Spleen (tissue), 11 donors: ENCODE results near the gene UPK1A. TPM values are rescaled to one million over a fixed set of nuclear protein-coding genes. Genes with fewer than 3 reads are reported as not detected.

ENCODE experiments used
- DNase-seq: peaks from one replicate; pipeline ENCODE4 v3.0.0-alpha.2; 2020
- H3K27ac ChIP-seq, 8 donors: fragments of 200-600 bp; sonication (generic) in 7 of 8; 1 replicate in 4 of 8; 2 replicates in 4 of 8; pipeline versions ENCODE4 v1.5.0 to v1.8.0; 2016 to 2021; ENCODE audit warnings: inconsistent platforms in 4 of 8, mild to moderate bottlenecking in 4 of 8, moderate library complexity in 1 of 8
- H3K27me3 ChIP-seq, 7 donors: fragments of 200-600 bp; sonication (generic) in 6 of 7; replicated peaks in 1 of 7; 1 replicate in 4 of 7; 2 replicates in 3 of 7; pipeline versions ENCODE4 v1.5.0 to v1.8.0; 2016 to 2021; ENCODE audit warnings: inconsistent platforms in 3 of 7, mild to moderate bottlenecking in 1 of 7
- H3K36me3 ChIP-seq, 6 donors: fragments of 200-600 bp; sonication (generic) in 5 of 6; 1 replicate in 4 of 6; 2 replicates in 2 of 6; pipeline versions ENCODE4 v1.5.0 to v1.8.0; 2016 to 2021; ENCODE audit warnings: inconsistent platforms in 2 of 6
- H3K4me1 ChIP-seq, 6 donors: fragments of 200-600 bp; sonication (generic) in 5 of 6; 1 replicate in 3 of 6; 2 replicates in 3 of 6; pipeline versions ENCODE4 v1.5.0 to v1.8.0; 2016 to 2021; ENCODE audit warnings: inconsistent platforms in 3 of 6
- H3K4me3 ChIP-seq, 8 donors: fragments of 200-600 bp; sonication (generic) in 7 of 8; 1 replicate in 4 of 8; 2 replicates in 4 of 8; pipeline versions ENCODE4 v1.5.0 to v1.8.0; 2016 to 2021; ENCODE audit warnings: inconsistent platforms in 4 of 8, mild to moderate bottlenecking in 4 of 8, moderate library complexity in 2 of 8
- H3K9me3 ChIP-seq, 8 donors: fragments of 200-600 bp; sonication (generic) in 7 of 8; 1 replicate in 4 of 8; 2 replicates in 4 of 8; pipeline versions ENCODE4 v1.5.0 to v1.8.0; 2016 to 2021; ENCODE audit warnings: inconsistent platforms in 4 of 8
- POLR2A ChIP-seq, 3 donors: fragments of 450-650 bp; IDR thresholded peaks; one replicate each; pipeline ENCODE4 v1.5.1; 2017; ENCODE audit warnings: antibody characterized with exemption in 3 of 3, mild to moderate bottlenecking in 1 of 3
- POLR2AphosphoS5 ChIP-seq, 3 donors: sonication (generic); formaldehyde crosslinking; IDR thresholded peaks; one replicate each; pipeline ENCODE4 v1.5.1; 2017; ENCODE audit warnings: antibody characterized with exemption in 3 of 3
- WGBS, 5 donors: extraction: QIAGEN DNeasy Blood & Tissue Kit in 3 of 5; methylation state at CpG; one replicate each; pipeline versions ENCODE4 v1.1.5 to v1.1.7; 2013 to 2018; 5-methylcytosine and 5-hydroxymethylcytosine counted together
- intact Hi-C: fragments of 100-400 bp; cut with DNase I; formaldehyde crosslinking; loops from one replicate; pipeline ENCODE4 v1.15.0; 2023; ENCODE audit warnings: low total_unique reads
- polyA plus RNA-seq, 3 donors: library from polyadenylated mRNA; stranded (reverse); fragments of 200-250 nt; gene quantifications; one replicate each; pipeline ENCODE4 v1.2.1, GENCODE V29; 2013
- total RNA-seq, 7 donors: library from RNA; depleted of rRNA in 3 of 7; stranded (reverse); fragments of >200 nt in 3 of 7; fragmentation: NEBNext Ultra II Directional in 4 of 7; extraction: Animal tissue kit (Norgen Biotek cat#: 25700) in 4 of 7; gene quantifications; one replicate each; pipeline versions ENCODE4 v1.1.0 to v1.2.1, GENCODE V29; 2016 to 2021
- TF ChIP-seq, protein P1 (sequence below), 11 experiments: fragments of 200-600 bp in 7 of 11; fragments of 450-650 bp in 4 of 11; sonication (generic) in 4 of 11; IDR thresholded peaks in 8 of 11; conservative IDR thresholded peaks in 3 of 11; 1 replicate in 7 of 11; 2 replicates in 4 of 11; pipeline versions ENCODE4 v1.4.0 to v1.8.0; 2016 to 2021; ENCODE audit warnings: antibody characterized with exemption in 11 of 11, inconsistent platforms in 4 of 11, mild to moderate bottlenecking in 1 of 11
- donor health status: healthy with polysubstance abuse.
- donor health status: DM: no; HTN: no; CAD: no; lungs with moderate emphysema.
- donor health status: DM: no; HTN: no; CAD: no.
- donor health status: Bipolar disorder and iron deficiency.
- donor health status: healthy.
- donor health status: DM: no; HTN: no; CAD: no.
- donor health status: DM: yes; HTN: yes; CAD: no.

The UPK1A gene
- total and polyA plus RNA-seq, 10 donors = 0.11 TPM; not detected in 9

GRCh38 chr19:35714601-35715354, 48.5 kb downstream of the UPK1A start:
- TF ChIP-seq POLR2AphosphoS5 (IDR thresholded peaks at IDR 0.05) (no peak), POLR2A (IDR thresholded peaks at IDR 0.05) (no peak)
- TF ChIP-seq, protein P1, sequence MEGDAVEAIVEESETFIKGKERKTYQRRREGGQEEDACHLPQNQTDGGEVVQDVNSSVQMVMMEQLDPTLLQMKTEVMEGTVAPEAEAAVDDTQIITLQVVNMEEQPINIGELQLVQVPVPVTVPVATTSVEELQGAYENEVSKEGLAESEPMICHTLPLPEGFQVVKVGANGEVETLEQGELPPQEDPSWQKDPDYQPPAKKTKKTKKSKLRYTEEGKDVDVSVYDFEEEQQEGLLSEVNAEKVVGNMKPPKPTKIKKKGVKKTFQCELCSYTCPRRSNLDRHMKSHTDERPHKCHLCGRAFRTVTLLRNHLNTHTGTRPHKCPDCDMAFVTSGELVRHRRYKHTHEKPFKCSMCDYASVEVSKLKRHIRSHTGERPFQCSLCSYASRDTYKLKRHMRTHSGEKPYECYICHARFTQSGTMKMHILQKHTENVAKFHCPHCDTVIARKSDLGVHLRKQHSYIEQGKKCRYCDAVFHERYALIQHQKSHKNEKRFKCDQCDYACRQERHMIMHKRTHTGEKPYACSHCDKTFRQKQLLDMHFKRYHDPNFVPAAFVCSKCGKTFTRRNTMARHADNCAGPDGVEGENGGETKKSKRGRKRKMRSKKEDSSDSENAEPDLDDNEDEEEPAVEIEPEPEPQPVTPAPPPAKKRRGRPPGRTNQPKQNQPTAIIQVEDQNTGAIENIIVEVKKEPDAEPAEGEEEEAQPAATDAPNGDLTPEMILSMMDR (IDR thresholded peaks at IDR 0.05 in 8 of 11, conservative IDR thresholded peaks at IDR 0.05 in 3 of 11) = peak in 2 of 11 experiments; percentile 5 to 9
- peak overlapping the region in 4 of 8 donors; percentile 65 to 98 (median 96) for H3K27ac ChIP-seq
- H3K9me3 ChIP-seq = no peaks in the 10 kb centered on the region
- H3K4me3 ChIP-seq = peak overlapping the region in 3 of 8 donors; percentile 2 to 87 (median 21)
- no peak for DNase-seq
- intact Hi-C loops = loop anchor here (10.0 kb wide), 1 partner anchor 160 kb away; no protein-coding TSS in a partner anchor
- H3K4me1 ChIP-seq = peaks cover 30 to 87% (median 71%) of the 10 kb centered on the region in 6 donors
- peaks cover 0 to 5% (median 2%) of the 10 kb centered on the region in 6 donors for H3K36me3 ChIP-seq
- H3K27me3 ChIP-seq = no peaks in the 10 kb centered on the region
- WGBS, 5 donors = 64 to 80% (median 68%) methylated on average over 11 to 14 of the region's 14 CpGs

- Histone ChIP-seq H3K36me3 (peaks cover 0 to 11% (median 8%) of the 10 kb centered on the region in 6 donors), H3K27me3 (no peaks in the 10 kb centered on the region), H3K4me3 (peak overlapping the region in 5 of 8 donors; percentile 75 to 97 (median 94)), H3K27ac (peak overlapping the region in 5 of 8 donors; percentile 89 to 98 (median 96)), H3K9me3 (no peaks in the 10 kb centered on the region), H3K4me1 (peaks cover 32 to 89% (median 75%) of the 10 kb centered on the region in 6 donors)
- TF ChIP-seq POLR2AphosphoS5 (IDR thresholded peaks at IDR 0.05) (no peak), POLR2A (IDR thresholded peaks at IDR 0.05) (no peak)
- TF ChIP-seq, protein P1 (IDR thresholded peaks at IDR 0.05 in 8 of 11, conservative IDR thresholded peaks at IDR 0.05 in 3 of 11) = no peak
- 81 to 92% (median 85%) methylated on average over 5 to 7 of the region's 7 CpGs for WGBS, 5 donors
- peak; percentile 83 for DNase-seq
- intact Hi-C loops = loop anchor here (10.0 kb wide), 1 partner anchor 161 kb away; no protein-coding TSS in a partner anchor
Observed at GRCh38 chr19:35715355-35715809, 49.1 kb downstream of the UPK1A start.

DNA sequence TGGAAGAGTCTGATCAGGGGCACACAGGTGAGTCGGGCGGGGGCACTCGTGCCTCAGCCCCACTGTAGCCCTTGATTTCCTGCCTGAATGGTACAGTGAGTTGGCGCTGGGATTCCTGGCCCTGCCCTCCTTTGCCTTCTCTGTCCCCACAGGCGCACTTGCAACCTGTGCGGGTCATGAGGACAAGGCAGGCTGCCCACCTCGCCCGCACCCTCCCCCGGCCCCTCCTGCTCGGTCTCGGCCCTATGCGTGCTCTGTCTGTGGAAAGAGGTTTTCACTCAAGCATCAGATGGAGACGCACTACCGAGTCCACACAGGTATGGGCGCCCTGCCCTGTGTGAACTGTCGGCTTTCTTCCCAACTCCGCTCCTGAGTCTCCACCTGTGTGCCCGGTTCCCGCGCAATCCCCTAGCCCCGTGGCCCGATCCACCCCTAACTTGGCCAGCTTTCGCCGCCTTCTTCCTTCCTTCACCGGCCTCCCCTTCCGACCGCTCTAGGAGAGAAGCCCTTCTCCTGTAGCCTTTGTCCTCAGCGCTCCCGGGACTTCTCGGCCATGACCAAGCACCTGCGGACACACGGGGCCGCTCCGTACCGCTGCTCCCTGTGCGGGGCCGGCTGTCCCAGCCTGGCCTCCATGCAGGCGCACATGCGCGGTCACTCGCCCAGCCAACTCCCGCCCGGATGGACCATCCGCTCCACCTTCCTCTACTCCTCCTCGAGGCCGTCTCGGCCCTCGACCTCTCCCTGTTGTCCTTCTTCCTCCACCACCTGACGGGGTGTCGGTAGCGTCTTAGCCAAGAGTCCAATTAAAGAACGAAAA, 49.9 kb downstream of the UPK1A start:
- H3K27ac ChIP-seq = peak overlapping the region; percentile 88 to 98 (median 92)
- no peaks in the 10 kb centered on the region for H3K9me3 ChIP-seq
- TF ChIP-seq POLR2A (IDR thresholded peaks at IDR 0.05) = no peak
- no peak for TF ChIP-seq POLR2AphosphoS5 (IDR thresholded peaks at IDR 0.05)
- H3K27me3 ChIP-seq = no peaks in the 10 kb centered on the region
- peak; percentile 82 for DNase-seq
- H3K4me3 ChIP-seq = peak overlapping the region; percentile 75 to 97 (median 88)
- intact Hi-C loops = loop anchor here (10.0 kb wide), 1 partner anchor 161 kb away; no protein-coding TSS in a partner anchor
- WGBS, 5 donors = 1 to 3% (median 2%) methylated on average over 36 to 52 of the region's 52 CpGs
- H3K4me1 ChIP-seq = peaks cover 32 to 89% (median 68%) of the 10 kb centered on the region in 6 donors
- peaks cover 0 to 19% (median 12%) of the 10 kb centered on the region in 6 donors for H3K36me3 ChIP-seq
